Measurements from ENCODE around the gene TMEM119. TPM values are rescaled to one million over a fixed set of nuclear protein-coding genes. Genes with fewer than 3 reads are reported as not detected.

TMEM119 gene
- total and polyA plus RNA-seq, 10 of the 15 experiments (the other 5 are each of a cell fraction or from before 2014, with no cell fraction given), result 0.11 to 0.44 (median 0.19) TPM; not detected in 5

DNA sequence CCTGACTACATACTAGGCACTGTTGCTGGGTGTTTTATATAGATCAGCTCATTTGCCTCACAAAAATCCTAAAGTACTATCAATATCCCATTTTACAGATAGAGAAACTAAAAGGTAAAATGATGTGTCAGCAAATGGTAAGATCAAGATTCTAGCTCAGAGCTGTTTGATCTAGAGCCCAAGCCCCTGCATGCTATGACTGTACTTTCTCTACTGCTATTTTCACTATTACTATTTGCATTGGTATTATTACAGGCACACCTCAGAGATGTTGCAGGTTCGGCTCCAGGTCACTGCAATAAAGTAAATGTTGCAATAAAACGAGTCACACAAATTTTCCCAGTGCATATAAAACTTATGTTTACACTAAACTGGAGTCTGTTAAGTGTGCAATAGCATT lies 24.6 kb downstream of the TMEM119 start (continued):
- TF ChIP-seq BACH1 (IDR thresholded peaks at IDR 0.05; ENCODE audit: borderline replicate concordance), result no peak
- TF ChIP-seq HDGF (IDR thresholded peaks at IDR 0.05), result no peak
- TF ChIP-seq CHD4 (IDR thresholded peaks at IDR 0.05), result no peak
- TF ChIP-seq RUNX3 (IDR thresholded peaks at IDR 0.05; ENCODE audit: low read length), result peak; percentile 82
- peak; percentile 60; the same call in 1 of the 2 replicates for TF ChIP-seq FOXM1 (IDR thresholded peaks at IDR 0.05; ENCODE audit: low read depth, low read length)
- no peak for TF ChIP-seq ESRRA (IDR thresholded peaks at IDR 0.05; ENCODE audit: low read length)
- TF ChIP-seq, protein P1, sequence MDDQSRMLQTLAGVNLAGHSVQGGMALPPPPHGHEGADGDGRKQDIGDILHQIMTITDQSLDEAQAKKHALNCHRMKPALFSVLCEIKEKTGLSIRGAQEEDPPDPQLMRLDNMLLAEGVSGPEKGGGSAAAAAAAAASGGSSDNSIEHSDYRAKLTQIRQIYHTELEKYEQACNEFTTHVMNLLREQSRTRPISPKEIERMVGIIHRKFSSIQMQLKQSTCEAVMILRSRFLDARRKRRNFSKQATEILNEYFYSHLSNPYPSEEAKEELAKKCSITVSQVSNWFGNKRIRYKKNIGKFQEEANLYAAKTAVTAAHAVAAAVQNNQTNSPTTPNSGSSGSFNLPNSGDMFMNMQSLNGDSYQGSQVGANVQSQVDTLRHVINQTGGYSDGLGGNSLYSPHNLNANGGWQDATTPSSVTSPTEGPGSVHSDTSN (IDR thresholded peaks at IDR 0.05; ENCODE audit: insufficient replicate concordance, low read depth, low read length), result no peak
- peak; percentile 55; the same call in 1 of the 2 replicates for TF ChIP-seq MEF2A (IDR thresholded peaks at IDR 0.05; ENCODE audit: insufficient read depth, low read depth, low read length)
- TF ChIP-seq, protein P2, sequence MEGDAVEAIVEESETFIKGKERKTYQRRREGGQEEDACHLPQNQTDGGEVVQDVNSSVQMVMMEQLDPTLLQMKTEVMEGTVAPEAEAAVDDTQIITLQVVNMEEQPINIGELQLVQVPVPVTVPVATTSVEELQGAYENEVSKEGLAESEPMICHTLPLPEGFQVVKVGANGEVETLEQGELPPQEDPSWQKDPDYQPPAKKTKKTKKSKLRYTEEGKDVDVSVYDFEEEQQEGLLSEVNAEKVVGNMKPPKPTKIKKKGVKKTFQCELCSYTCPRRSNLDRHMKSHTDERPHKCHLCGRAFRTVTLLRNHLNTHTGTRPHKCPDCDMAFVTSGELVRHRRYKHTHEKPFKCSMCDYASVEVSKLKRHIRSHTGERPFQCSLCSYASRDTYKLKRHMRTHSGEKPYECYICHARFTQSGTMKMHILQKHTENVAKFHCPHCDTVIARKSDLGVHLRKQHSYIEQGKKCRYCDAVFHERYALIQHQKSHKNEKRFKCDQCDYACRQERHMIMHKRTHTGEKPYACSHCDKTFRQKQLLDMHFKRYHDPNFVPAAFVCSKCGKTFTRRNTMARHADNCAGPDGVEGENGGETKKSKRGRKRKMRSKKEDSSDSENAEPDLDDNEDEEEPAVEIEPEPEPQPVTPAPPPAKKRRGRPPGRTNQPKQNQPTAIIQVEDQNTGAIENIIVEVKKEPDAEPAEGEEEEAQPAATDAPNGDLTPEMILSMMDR (IDR thresholded peaks at IDR 0.05 in 2 of 3, conservative IDR thresholded peaks at IDR 0.05 in 1 of 3; ENCODE audit: control insufficient read depth in 2 of 3, extremely low read depth in 1 of 3, insufficient read depth in 1 of 3, low read depth in 3 of 3, low read length in 3 of 3), result no peak
- TF ChIP-seq PAX5 (IDR thresholded peaks at IDR 0.05; ENCODE audit: borderline replicate concordance, low read depth, low read length), result peak; percentile 54; the same call in 1 of the 2 replicates
- TF ChIP-seq FOS (IDR thresholded peaks at IDR 0.05; ENCODE audit: borderline replicate concordance, extremely low read depth, insufficient read length), result no peak
- TF ChIP-seq, protein P3, sequence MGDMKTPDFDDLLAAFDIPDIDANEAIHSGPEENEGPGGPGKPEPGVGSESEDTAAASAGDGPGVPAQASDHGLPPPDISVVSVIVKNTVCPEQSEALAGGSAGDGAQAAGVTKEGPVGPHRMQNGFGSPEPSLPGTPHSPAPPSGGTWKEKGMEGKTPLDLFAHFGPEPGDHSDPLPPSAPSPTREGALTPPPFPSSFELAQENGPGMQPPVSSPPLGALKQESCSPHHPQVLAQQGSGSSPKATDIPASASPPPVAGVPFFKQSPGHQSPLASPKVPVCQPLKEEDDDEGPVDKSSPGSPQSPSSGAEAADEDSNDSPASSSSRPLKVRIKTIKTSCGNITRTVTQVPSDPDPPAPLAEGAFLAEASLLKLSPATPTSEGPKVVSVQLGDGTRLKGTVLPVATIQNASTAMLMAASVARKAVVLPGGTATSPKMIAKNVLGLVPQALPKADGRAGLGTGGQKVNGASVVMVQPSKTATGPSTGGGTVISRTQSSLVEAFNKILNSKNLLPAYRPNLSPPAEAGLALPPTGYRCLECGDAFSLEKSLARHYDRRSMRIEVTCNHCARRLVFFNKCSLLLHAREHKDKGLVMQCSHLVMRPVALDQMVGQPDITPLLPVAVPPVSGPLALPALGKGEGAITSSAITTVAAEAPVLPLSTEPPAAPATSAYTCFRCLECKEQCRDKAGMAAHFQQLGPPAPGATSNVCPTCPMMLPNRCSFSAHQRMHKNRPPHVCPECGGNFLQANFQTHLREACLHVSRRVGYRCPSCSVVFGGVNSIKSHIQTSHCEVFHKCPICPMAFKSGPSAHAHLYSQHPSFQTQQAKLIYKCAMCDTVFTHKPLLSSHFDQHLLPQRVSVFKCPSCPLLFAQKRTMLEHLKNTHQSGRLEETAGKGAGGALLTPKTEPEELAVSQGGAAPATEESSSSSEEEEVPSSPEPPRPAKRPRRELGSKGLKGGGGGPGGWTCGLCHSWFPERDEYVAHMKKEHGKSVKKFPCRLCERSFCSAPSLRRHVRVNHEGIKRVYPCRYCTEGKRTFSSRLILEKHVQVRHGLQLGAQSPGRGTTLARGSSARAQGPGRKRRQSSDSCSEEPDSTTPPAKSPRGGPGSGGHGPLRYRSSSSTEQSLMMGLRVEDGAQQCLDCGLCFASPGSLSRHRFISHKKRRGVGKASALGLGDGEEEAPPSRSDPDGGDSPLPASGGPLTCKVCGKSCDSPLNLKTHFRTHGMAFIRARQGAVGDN (IDR thresholded peaks at IDR 0.05), result no peak
- TF ChIP-seq SPI1 (IDR thresholded peaks at IDR 0.05; ENCODE audit: borderline replicate concordance, insufficient read depth, low read depth, low read length), result no peak
- no peak for TF ChIP-seq NFYA (IDR thresholded peaks at IDR 0.05; ENCODE audit: borderline replicate concordance, low read depth, low read length)
- TF ChIP-seq ATF7 (IDR thresholded peaks at IDR 0.05; ENCODE audit: low read depth), result peak; percentile 28; the same call in 1 of the 2 replicates
- TF ChIP-seq YBX1 (IDR thresholded peaks at IDR 0.05), result no peak
- TF ChIP-seq, protein P4, sequence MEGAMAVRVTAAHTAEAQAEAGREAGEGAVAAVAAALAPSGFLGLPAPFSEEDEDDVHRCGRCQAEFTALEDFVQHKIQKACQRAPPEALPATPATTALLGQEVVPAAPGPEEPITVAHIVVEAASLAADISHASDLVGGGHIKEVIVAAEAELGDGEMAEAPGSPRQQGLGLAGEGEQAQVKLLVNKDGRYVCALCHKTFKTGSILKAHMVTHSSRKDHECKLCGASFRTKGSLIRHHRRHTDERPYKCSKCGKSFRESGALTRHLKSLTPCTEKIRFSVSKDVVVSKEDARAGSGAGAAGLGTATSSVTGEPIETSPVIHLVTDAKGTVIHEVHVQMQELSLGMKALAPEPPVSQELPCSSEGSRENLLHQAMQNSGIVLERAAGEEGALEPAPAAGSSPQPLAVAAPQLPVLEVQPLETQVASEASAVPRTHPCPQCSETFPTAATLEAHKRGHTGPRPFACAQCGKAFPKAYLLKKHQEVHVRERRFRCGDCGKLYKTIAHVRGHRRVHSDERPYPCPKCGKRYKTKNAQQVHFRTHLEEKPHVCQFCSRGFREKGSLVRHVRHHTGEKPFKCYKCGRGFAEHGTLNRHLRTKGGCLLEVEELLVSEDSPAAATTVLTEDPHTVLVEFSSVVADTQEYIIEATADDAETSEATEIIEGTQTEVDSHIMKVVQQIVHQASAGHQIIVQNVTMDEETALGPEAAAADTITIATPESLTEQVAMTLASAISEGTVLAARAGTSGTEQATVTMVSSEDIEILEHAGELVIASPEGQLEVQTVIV (IDR thresholded peaks at IDR 0.05; ENCODE audit: borderline replicate concordance, partially characterized antibody), result no peak
- peak; percentile 53; the same call in 1 of the 2 replicates for TF ChIP-seq EED (IDR thresholded peaks at IDR 0.05; ENCODE audit: low read depth)
- no peak for TF ChIP-seq EZH2 (IDR thresholded peaks at IDR 0.05; ENCODE audit: borderline replicate concordance, control insufficient read depth, low read depth, low read length)
- TF ChIP-seq ZNF217 (IDR thresholded peaks at IDR 0.05), result peak; percentile 92
- TF ChIP-seq BCL11A (IDR thresholded peaks at IDR 0.05; ENCODE audit: low read depth, low read length), result peak; percentile 86
- TF ChIP-seq HDAC2 (IDR thresholded peaks at IDR 0.05), result no peak
- TF ChIP-seq HDAC6 (IDR thresholded peaks at IDR 0.05; ENCODE audit: unreplicated experiment), result no peak

Measured in GM12878 (cell line).